Measurements from ENCODE around the gene CMIP. TPM values are rescaled to one million over a fixed set of nuclear protein-coding genes. Genes with fewer than 3 reads are reported as not detected.

The CMIP gene
- total RNA-seq, 1 experiment from 2014 or later, result 16.0 TPM

- in situ Hi-C loops (cut with HindIII; ENCODE audit: low pct_unique_long_range_greater_than_20kb, low sequenced_read_pairs), result no loop called here
- no peak for DNase-seq (ENCODE audit: low read depth)
Observed at GRCh38 chr16:81562926-81563325, 118.3 kb downstream of the CMIP start.

GRCh38 chr16:81564421-81564911 is 119.9 kb downstream of the CMIP start:
- no peak for DNase-seq (ENCODE audit: low read depth)
- in situ Hi-C loops (cut with HindIII; ENCODE audit: low pct_unique_long_range_greater_than_20kb, low sequenced_read_pairs), result no loop called here

- no peak for DNase-seq (ENCODE audit: low read depth)
- in situ Hi-C loops (cut with HindIII; ENCODE audit: low pct_unique_long_range_greater_than_20kb, low sequenced_read_pairs), result no loop called here
Observed at GRCh38 chr16:81565321-81566028, 120.9 kb downstream of the CMIP start.

- in situ Hi-C loops (cut with HindIII; ENCODE audit: low pct_unique_long_range_greater_than_20kb, low sequenced_read_pairs), result no loop called here
- no peak for DNase-seq (ENCODE audit: low read depth)
Observed at GRCh38 chr16:81566086-81567007, 121.7 kb downstream of the CMIP start.

- no peak for DNase-seq (ENCODE audit: low read depth)
- in situ Hi-C loops (cut with HindIII; ENCODE audit: low pct_unique_long_range_greater_than_20kb, low sequenced_read_pairs), result no loop called here
Observed at GRCh38 chr16:81567087-81567486, 122.5 kb downstream of the CMIP start.

GRCh38 chr16:81567987-81568748 is 123.6 kb downstream of the CMIP start:
- peak; percentile 76 for DNase-seq (ENCODE audit: low read depth)
- in situ Hi-C loops (cut with HindIII; ENCODE audit: low pct_unique_long_range_greater_than_20kb, low sequenced_read_pairs), result no loop called here

GRCh38 chr16:81568749-81569087 is 124.1 kb downstream of the CMIP start:
- DNase-seq (ENCODE audit: low read depth), result no peak
- in situ Hi-C loops (cut with HindIII; ENCODE audit: low pct_unique_long_range_greater_than_20kb, low sequenced_read_pairs), result no loop called here

- no peak for DNase-seq (ENCODE audit: low read depth)
- in situ Hi-C loops (cut with HindIII; ENCODE audit: low pct_unique_long_range_greater_than_20kb, low sequenced_read_pairs), result no loop called here
Observed at GRCh38 chr16:81569361-81570034, 124.9 kb downstream of the CMIP start.

GRCh38 chr16:81570151-81570846 is 125.7 kb downstream of the CMIP start:
- in situ Hi-C loops (cut with HindIII; ENCODE audit: low pct_unique_long_range_greater_than_20kb, low sequenced_read_pairs), result no loop called here

GRCh38 chr16:81571175-81571574 is 126.6 kb downstream of the CMIP start:
- in situ Hi-C loops (cut with HindIII; ENCODE audit: low pct_unique_long_range_greater_than_20kb, low sequenced_read_pairs), result no loop called here
- DNase-seq (ENCODE audit: low read depth), result no peak

More at GRCh38 chr16:81570151-81570846, 125.7 kb downstream of the CMIP start:
- no peak for DNase-seq (ENCODE audit: low read depth)

GRCh38 chr16:81571592-81572385 is 127.2 kb downstream of the CMIP start:
- in situ Hi-C loops (cut with HindIII; ENCODE audit: low pct_unique_long_range_greater_than_20kb, low sequenced_read_pairs), result no loop called here
- no peak for DNase-seq (ENCODE audit: low read depth)

GRCh38 chr16:81572386-81573144 is 128.0 kb downstream of the CMIP start:
- in situ Hi-C loops (cut with HindIII; ENCODE audit: low pct_unique_long_range_greater_than_20kb, low sequenced_read_pairs), result no loop called here
- DNase-seq (ENCODE audit: low read depth), result no peak

- in situ Hi-C loops (cut with HindIII; ENCODE audit: low pct_unique_long_range_greater_than_20kb, low sequenced_read_pairs), result no loop called here
- DNase-seq (ENCODE audit: low read depth), result no peak
Observed at GRCh38 chr16:81573533-81574020, 129.0 kb downstream of the CMIP start.

- no peak for DNase-seq (ENCODE audit: low read depth)
- in situ Hi-C loops (cut with HindIII; ENCODE audit: low pct_unique_long_range_greater_than_20kb, low sequenced_read_pairs), result no loop called here
Observed at GRCh38 chr16:81574168-81574567, 129.6 kb downstream of the CMIP start.

GRCh38 chr16:81575307-81575706 is 130.7 kb downstream of the CMIP start:
- in situ Hi-C loops (cut with HindIII; ENCODE audit: low pct_unique_long_range_greater_than_20kb, low sequenced_read_pairs), result no loop called here
- no peak for DNase-seq (ENCODE audit: low read depth)

GRCh38 chr16:81575834-81576233 is 131.2 kb downstream of the CMIP start:
- no peak for DNase-seq (ENCODE audit: low read depth)
- in situ Hi-C loops (cut with HindIII; ENCODE audit: low pct_unique_long_range_greater_than_20kb, low sequenced_read_pairs), result no loop called here

Data from Caki2 (cell line).